ENCODE measurements around the gene NARF.
A peak's percentile ranks its signal among the peaks of the same experiment; 100 is the strongest.
"Not testable (repeated sequence)": the region's sequence is repeated elsewhere in the genome, so short reads cannot be mapped to it uniquely, and the experiment has no call there.

NARF gene

GRCh38 chr17:82457073-82457928, 1.2 kb upstream of the NARF start:
- peak; percentile 26 for FAIRE-seq
- TF ChIP-seq TAF1 (IDR thresholded peaks at IDR 0.05; ENCODE audit: low read depth, low read length) (no peak), POLR2AphosphoS5 (IDR thresholded peaks at IDR 0.05; ENCODE audit: low read depth, low read length) (no peak), POLR2A (IDR thresholded peaks at IDR 0.05; ENCODE audit: low read depth, low read length) (no peak), POU2F2 (IDR thresholded peaks at IDR 0.05; ENCODE audit: low read depth, low read length) (no peak), SPI1 (IDR thresholded peaks at IDR 0.05; ENCODE audit: low read depth, low read length) (no peak), PAX5 (IDR thresholded peaks at IDR 0.05; ENCODE audit: insufficient read depth, low read length, severe bottlenecking) (no peak)
- DNase-seq (ENCODE audit: insufficient read length, low spot score), result no peak

- DNase-seq (ENCODE audit: insufficient read length, low spot score) (no peak), FAIRE-seq (no peak)
- no peak for TF ChIP-seq POU2F2 (IDR thresholded peaks at IDR 0.05; ENCODE audit: low read depth, low read length)
- no peak for TF ChIP-seq POLR2AphosphoS5 (IDR thresholded peaks at IDR 0.05; ENCODE audit: low read depth, low read length)
- TF ChIP-seq POLR2A (IDR thresholded peaks at IDR 0.05; ENCODE audit: low read depth, low read length), result no peak
- no peak for TF ChIP-seq PAX5 (IDR thresholded peaks at IDR 0.05; ENCODE audit: insufficient read depth, low read length, severe bottlenecking)
- TF ChIP-seq TAF1 (IDR thresholded peaks at IDR 0.05; ENCODE audit: low read depth, low read length), result no peak
- TF ChIP-seq SPI1 (IDR thresholded peaks at IDR 0.05; ENCODE audit: low read depth, low read length), result no peak
Observed at GRCh38 chr17:82457929-82458178, 687 bp upstream of the NARF start.

GRCh38 chr17:82458885-82459424, 414 bp downstream of the NARF start:
- DNase-seq (ENCODE audit: insufficient read length, low spot score) (no peak), FAIRE-seq (peak; percentile 45)
- TF ChIP-seq SPI1 (IDR thresholded peaks at IDR 0.05; ENCODE audit: low read depth, low read length) (0 out of 2 replicates have a peak, but pooled peaks have one; percentile 18), PAX5 (IDR thresholded peaks at IDR 0.05; ENCODE audit: insufficient read depth, low read length, severe bottlenecking) (no peak), POU2F2 (IDR thresholded peaks at IDR 0.05; ENCODE audit: low read depth, low read length) (no peak), POLR2AphosphoS5 (IDR thresholded peaks at IDR 0.05; ENCODE audit: low read depth, low read length) (no peak), POLR2A (IDR thresholded peaks at IDR 0.05; ENCODE audit: low read depth, low read length) (no peak), TAF1 (IDR thresholded peaks at IDR 0.05; ENCODE audit: low read depth, low read length) (no peak; the same call in 1 of the 2 replicates)

GRCh38 chr17:82459936-82460335, 1.4 kb downstream of the NARF start:
- not testable (repeated sequence) for DNase-seq (ENCODE audit: insufficient read length, low spot score); FAIRE-seq

- TF ChIP-seq POLR2AphosphoS5 (IDR thresholded peaks at IDR 0.05; ENCODE audit: low read depth, low read length) (no peak), POLR2A (IDR thresholded peaks at IDR 0.05; ENCODE audit: low read depth, low read length) (no peak), TAF1 (IDR thresholded peaks at IDR 0.05; ENCODE audit: low read depth, low read length) (no peak), SPI1 (IDR thresholded peaks at IDR 0.05; ENCODE audit: low read depth, low read length) (no peak), POU2F2 (IDR thresholded peaks at IDR 0.05; ENCODE audit: low read depth, low read length) (no peak), PAX5 (IDR thresholded peaks at IDR 0.05; ENCODE audit: insufficient read depth, low read length, severe bottlenecking) (no peak)
- DNase-seq (ENCODE audit: insufficient read length, low spot score) (no peak), FAIRE-seq (no peak)
Observed at GRCh38 chr17:82461827-82462524, 3.4 kb downstream of the NARF start.

GRCh38 chr17:82463391-82463790, 4.8 kb downstream of the NARF start:
- DNase-seq (ENCODE audit: insufficient read length, low spot score) (no peak), FAIRE-seq (no peak)
- TF ChIP-seq POLR2A (IDR thresholded peaks at IDR 0.05; ENCODE audit: low read depth, low read length) (no peak), POLR2AphosphoS5 (IDR thresholded peaks at IDR 0.05; ENCODE audit: low read depth, low read length) (no peak), SPI1 (IDR thresholded peaks at IDR 0.05; ENCODE audit: low read depth, low read length) (no peak), TAF1 (IDR thresholded peaks at IDR 0.05; ENCODE audit: low read depth, low read length) (no peak), PAX5 (IDR thresholded peaks at IDR 0.05; ENCODE audit: insufficient read depth, low read length, severe bottlenecking) (no peak), POU2F2 (IDR thresholded peaks at IDR 0.05; ENCODE audit: low read depth, low read length) (no peak)

GRCh38 chr17:82463925-82464566, 5.5 kb downstream of the NARF start:
- FAIRE-seq, result no peak
- TF ChIP-seq POLR2AphosphoS5 (IDR thresholded peaks at IDR 0.05; ENCODE audit: low read depth, low read length) (no peak), PAX5 (IDR thresholded peaks at IDR 0.05; ENCODE audit: insufficient read depth, low read length, severe bottlenecking) (no peak), POLR2A (IDR thresholded peaks at IDR 0.05; ENCODE audit: low read depth, low read length) (no peak), SPI1 (IDR thresholded peaks at IDR 0.05; ENCODE audit: low read depth, low read length) (no peak), POU2F2 (IDR thresholded peaks at IDR 0.05; ENCODE audit: low read depth, low read length) (no peak), TAF1 (IDR thresholded peaks at IDR 0.05; ENCODE audit: low read depth, low read length) (no peak)
- DNase-seq (ENCODE audit: insufficient read length, low spot score), result no peak

GRCh38 chr17:82464567-82464929, 6.0 kb downstream of the NARF start:
- no peak for TF ChIP-seq POLR2A (IDR thresholded peaks at IDR 0.05; ENCODE audit: low read depth, low read length)
- TF ChIP-seq POLR2AphosphoS5 (IDR thresholded peaks at IDR 0.05; ENCODE audit: low read depth, low read length), result no peak
- TF ChIP-seq SPI1 (IDR thresholded peaks at IDR 0.05; ENCODE audit: low read depth, low read length), result no peak
- TF ChIP-seq PAX5 (IDR thresholded peaks at IDR 0.05; ENCODE audit: insufficient read depth, low read length, severe bottlenecking), result no peak
- no peak for TF ChIP-seq TAF1 (IDR thresholded peaks at IDR 0.05; ENCODE audit: low read depth, low read length)
- DNase-seq (ENCODE audit: insufficient read length, low spot score), result no peak
- FAIRE-seq, result no peak

GRCh38 chr17:82465023-82465603, 6.6 kb downstream of the NARF start:
- no peak for TF ChIP-seq POLR2AphosphoS5 (IDR thresholded peaks at IDR 0.05; ENCODE audit: low read depth, low read length)
- TF ChIP-seq POU2F2 (IDR thresholded peaks at IDR 0.05; ENCODE audit: low read depth, low read length), result no peak
- no peak for TF ChIP-seq POLR2A (IDR thresholded peaks at IDR 0.05; ENCODE audit: low read depth, low read length)
- no peak for TF ChIP-seq TAF1 (IDR thresholded peaks at IDR 0.05; ENCODE audit: low read depth, low read length)
- no peak for TF ChIP-seq PAX5 (IDR thresholded peaks at IDR 0.05; ENCODE audit: insufficient read depth, low read length, severe bottlenecking)
- no peak for TF ChIP-seq SPI1 (IDR thresholded peaks at IDR 0.05; ENCODE audit: low read depth, low read length)
- no peak for FAIRE-seq
- DNase-seq (ENCODE audit: insufficient read length, low spot score), result no peak

Data from GM12891 (cell line).